ENCODE measurements around the gene DOCK4.

DOCK4 gene

DNA sequence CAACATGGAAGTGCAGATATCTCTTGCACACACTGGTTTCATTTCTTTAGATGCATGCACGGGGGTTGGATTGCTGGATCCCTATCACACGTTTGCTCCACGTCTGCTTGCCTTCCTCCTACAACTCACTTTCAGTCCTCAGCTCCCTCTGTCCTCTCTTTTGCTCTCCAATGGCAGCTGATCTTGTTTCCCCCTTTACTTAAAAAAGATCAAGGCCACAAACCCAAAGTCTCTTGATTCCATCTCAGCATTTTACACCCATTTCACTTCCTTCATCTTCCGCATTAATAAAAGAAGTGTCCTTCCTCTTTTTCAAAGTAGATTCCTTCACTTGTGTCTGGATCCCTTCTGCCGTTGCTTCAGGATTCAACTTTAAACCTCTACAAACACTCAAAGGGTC, 245.2 kb downstream of the DOCK4 start:
- no peaks in the 10 kb centered on the region for H3K27me3 ChIP-seq (ENCODE audit: insufficient read depth, low read length, poor library complexity, severe bottlenecking)
- TF ChIP-seq, protein P1, sequence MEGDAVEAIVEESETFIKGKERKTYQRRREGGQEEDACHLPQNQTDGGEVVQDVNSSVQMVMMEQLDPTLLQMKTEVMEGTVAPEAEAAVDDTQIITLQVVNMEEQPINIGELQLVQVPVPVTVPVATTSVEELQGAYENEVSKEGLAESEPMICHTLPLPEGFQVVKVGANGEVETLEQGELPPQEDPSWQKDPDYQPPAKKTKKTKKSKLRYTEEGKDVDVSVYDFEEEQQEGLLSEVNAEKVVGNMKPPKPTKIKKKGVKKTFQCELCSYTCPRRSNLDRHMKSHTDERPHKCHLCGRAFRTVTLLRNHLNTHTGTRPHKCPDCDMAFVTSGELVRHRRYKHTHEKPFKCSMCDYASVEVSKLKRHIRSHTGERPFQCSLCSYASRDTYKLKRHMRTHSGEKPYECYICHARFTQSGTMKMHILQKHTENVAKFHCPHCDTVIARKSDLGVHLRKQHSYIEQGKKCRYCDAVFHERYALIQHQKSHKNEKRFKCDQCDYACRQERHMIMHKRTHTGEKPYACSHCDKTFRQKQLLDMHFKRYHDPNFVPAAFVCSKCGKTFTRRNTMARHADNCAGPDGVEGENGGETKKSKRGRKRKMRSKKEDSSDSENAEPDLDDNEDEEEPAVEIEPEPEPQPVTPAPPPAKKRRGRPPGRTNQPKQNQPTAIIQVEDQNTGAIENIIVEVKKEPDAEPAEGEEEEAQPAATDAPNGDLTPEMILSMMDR (conservative IDR thresholded peaks at IDR 0.05; ENCODE audit: low read length), result no peak
- no peak for TF ChIP-seq EZH2phosphoT487 (IDR thresholded peaks at IDR 0.05; ENCODE audit: borderline replicate concordance)
- H3K36me3 ChIP-seq (ENCODE audit: insufficient read depth, low read length), result no peaks in the 10 kb centered on the region
- H3K4me3 ChIP-seq (ENCODE audit: low read length, poor library complexity, severe bottlenecking), result no peak overlapping the region
- no peaks in the 10 kb centered on the region for H3F3A ChIP-seq (ENCODE audit: low read depth)
- no peak overlapping the region for H2AFZ ChIP-seq (ENCODE audit: low read length)
- no peaks in the 10 kb centered on the region for H3K9me2 ChIP-seq (replicated peaks; ENCODE audit: low read depth, low read length)
- no peaks in the 10 kb centered on the region for H4K20me1 ChIP-seq (ENCODE audit: insufficient read depth, low read length, poor library complexity, severe bottlenecking)
- H3K9ac ChIP-seq (ENCODE audit: low read depth, low read length, poor library complexity, severe bottlenecking), result no peak overlapping the region
- no peaks in the 10 kb centered on the region for H3K4me1 ChIP-seq (ENCODE audit: insufficient read depth, low read length, poor library complexity, severe bottlenecking)
- no peaks in the 10 kb centered on the region for H3K9me3 ChIP-seq (ENCODE audit: insufficient read depth, low read depth, low read length)
- no peak overlapping the region for H3K4me2 ChIP-seq (ENCODE audit: low read depth, low read length, poor library complexity, severe bottlenecking)
- H3K79me2 ChIP-seq (ENCODE audit: insufficient read depth, low read length), result no peaks in the 10 kb centered on the region

DNA sequence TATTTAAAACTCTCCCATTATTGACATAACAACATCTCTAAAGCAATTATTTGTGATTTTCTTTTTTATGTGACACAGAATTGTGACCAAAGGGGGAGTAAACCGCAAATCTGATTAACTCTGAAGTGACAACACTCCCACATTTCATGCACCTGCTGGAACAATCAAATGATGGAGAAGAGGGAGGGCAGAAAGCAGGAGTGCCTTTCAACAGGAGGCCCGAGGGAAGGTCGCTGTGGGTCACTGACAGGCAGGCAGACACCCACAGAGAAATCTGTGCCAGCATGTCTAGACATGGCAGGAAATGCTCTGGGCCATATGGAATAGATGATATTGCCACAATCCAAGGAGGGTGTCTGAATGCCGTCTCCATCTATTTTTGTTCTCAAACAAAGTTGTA, 247.3 kb downstream of the DOCK4 start:
- Histone ChIP-seq H2AFZ (ENCODE audit: low read length) (no peak overlapping the region), H3K4me3 (ENCODE audit: low read length, poor library complexity, severe bottlenecking) (no peak overlapping the region), H3K4me2 (ENCODE audit: low read depth, low read length, poor library complexity, severe bottlenecking) (no peak overlapping the region), H3K9me3 (ENCODE audit: insufficient read depth, low read depth, low read length) (no peaks in the 10 kb centered on the region), H3K9ac (ENCODE audit: low read depth, low read length, poor library complexity, severe bottlenecking) (no peak overlapping the region), H3F3A (ENCODE audit: low read depth) (no peaks in the 10 kb centered on the region), H4K20me1 (ENCODE audit: insufficient read depth, low read length, poor library complexity, severe bottlenecking) (no peaks in the 10 kb centered on the region), H3K79me2 (ENCODE audit: insufficient read depth, low read length) (no peaks in the 10 kb centered on the region), H3K4me1 (ENCODE audit: insufficient read depth, low read length, poor library complexity, severe bottlenecking) (no peaks in the 10 kb centered on the region), H3K36me3 (ENCODE audit: insufficient read depth, low read length) (no peaks in the 10 kb centered on the region), H3K9me2 (replicated peaks; ENCODE audit: low read depth, low read length) (no peaks in the 10 kb centered on the region), H3K27me3 (ENCODE audit: insufficient read depth, low read length, poor library complexity, severe bottlenecking) (no peaks in the 10 kb centered on the region)
- no peak for TF ChIP-seq EZH2phosphoT487 (IDR thresholded peaks at IDR 0.05; ENCODE audit: borderline replicate concordance)
- TF ChIP-seq, protein P1 (conservative IDR thresholded peaks at IDR 0.05; ENCODE audit: low read length), result no peak

DNA sequence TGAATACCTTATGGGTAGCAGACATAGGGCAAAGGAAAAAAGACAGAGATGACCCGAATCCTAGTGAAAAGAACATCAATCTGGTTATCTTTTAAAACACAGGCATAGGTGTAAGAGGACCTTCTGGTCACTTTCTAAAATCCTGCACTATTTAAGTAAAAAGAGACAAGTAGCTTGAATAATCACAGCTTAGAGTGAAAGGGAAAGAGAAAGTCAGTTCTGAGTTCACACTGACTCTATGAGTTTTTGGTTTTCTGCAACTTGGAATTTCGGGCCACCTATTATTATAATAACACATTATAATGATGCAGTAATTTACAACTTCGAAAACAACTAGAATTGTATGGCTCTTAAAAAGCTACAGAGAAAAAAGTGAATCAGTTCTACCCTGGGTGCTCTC, 247.8 kb downstream of the DOCK4 start:
- H3K4me2 ChIP-seq (ENCODE audit: low read depth, low read length, poor library complexity, severe bottlenecking), result no peak overlapping the region
- H3K79me2 ChIP-seq (ENCODE audit: insufficient read depth, low read length), result no peaks in the 10 kb centered on the region
- H3K27me3 ChIP-seq (ENCODE audit: insufficient read depth, low read length, poor library complexity, severe bottlenecking), result no peaks in the 10 kb centered on the region
- H2AFZ ChIP-seq (ENCODE audit: low read length), result no peak overlapping the region
- H3K36me3 ChIP-seq (ENCODE audit: insufficient read depth, low read length), result no peaks in the 10 kb centered on the region
- TF ChIP-seq, protein P1 (conservative IDR thresholded peaks at IDR 0.05; ENCODE audit: low read length), result no peak
- no peak for TF ChIP-seq EZH2phosphoT487 (IDR thresholded peaks at IDR 0.05; ENCODE audit: borderline replicate concordance)
- no peaks in the 10 kb centered on the region for H3K9me3 ChIP-seq (ENCODE audit: insufficient read depth, low read depth, low read length)
- H4K20me1 ChIP-seq (ENCODE audit: insufficient read depth, low read length, poor library complexity, severe bottlenecking), result no peaks in the 10 kb centered on the region
- no peak overlapping the region for H3K4me3 ChIP-seq (ENCODE audit: low read length, poor library complexity, severe bottlenecking)
- H3K9ac ChIP-seq (ENCODE audit: low read depth, low read length, poor library complexity, severe bottlenecking), result no peak overlapping the region
- H3K4me1 ChIP-seq (ENCODE audit: insufficient read depth, low read length, poor library complexity, severe bottlenecking), result peaks cover 2% of the 10 kb centered on the region
- H3K9me2 ChIP-seq (replicated peaks; ENCODE audit: low read depth, low read length), result no peaks in the 10 kb centered on the region
- no peaks in the 10 kb centered on the region for H3F3A ChIP-seq (ENCODE audit: low read depth)
